ENCODE measurements around the gene WBP1L. TPM values are rescaled to one million over a fixed set of nuclear protein-coding genes. Genes with fewer than 3 reads are reported as not detected.
"Not testable (repeated sequence)": the region's sequence is repeated elsewhere in the genome, so short reads cannot be mapped to it uniquely, and the experiment has no call there.

The WBP1L gene
- total and polyA plus RNA-seq, 2 of the 13 experiments (the other 11 are each of a cell fraction or from before 2014, with no cell fraction given), result 8.3 to 12.3 TPM

- Histone ChIP-seq H3K4me2 (ENCODE audit: low read depth, low read length) (no peak overlapping the region), H3K9ac (ENCODE audit: insufficient read depth, low read depth, low read length) (no peak overlapping the region), H3K4me1 (ENCODE audit: insufficient read depth, low read length) (peaks cover 28% of the 10 kb centered on the region), H3K79me2 (ENCODE audit: insufficient read depth, low read length) (no peaks in the 10 kb centered on the region), H3K27ac (ENCODE audit: extremely low read length, insufficient read depth, low read length) (no peak overlapping the region), H3K4me3 (replicated peaks in 1 of 3; ENCODE audit: insufficient read depth in 1 of 3, low read depth in 2 of 3, low read length in 3 of 3) (no peak overlapping the region), H2AFZ (ENCODE audit: low read length) (no peak overlapping the region), H3K36me3 (replicated peaks in 1 of 2; ENCODE audit: control insufficient read depth in 1 of 2, insufficient read depth in 2 of 2, low read length in 2 of 2) (no peaks in the 10 kb centered on the region), H3K9me3 (ENCODE audit: low read length) (no peaks in the 10 kb centered on the region), H4K20me1 (ENCODE audit: insufficient read depth, low read length) (no peaks in the 10 kb centered on the region), H3K27me3 (ENCODE audit: control insufficient read depth in 1 of 2, insufficient read depth in 2 of 2, low read length in 2 of 2) (no peaks in the 10 kb centered on the region)
- BruUV-seq (replicated peaks), result no TSS peak
- 93% methylated on average over 6 of the region's 6 CpGs for WGBS (ENCODE audit: low lambda C conversion rate)
- DNase-seq (ENCODE audit: low spot score), result no peak
- intact Hi-C loops (cut with micrococcal nuclease; ENCODE audit: unreplicated experiment) (no loop called here), in situ Hi-C loops (cut with HindIII; ENCODE audit: extremely low pct_ligation_motif_present, low pct_unique_long_range_greater_than_20kb) (loop anchor here (10.0 kb wide), 1 partner anchor 74 kb away; the partner anchor contains the start of gene WBP1L)
- no peak for ATAC-seq
- no peak for TF ChIP-seq ONECUT2 (CRISPR knock-in tag; IDR thresholded peaks at IDR 0.05)
- no peak for TF ChIP-seq ZNF652 (CRISPR knock-in tag; IDR thresholded peaks at IDR 0.05; ENCODE audit: borderline replicate concordance, low read depth)
- no peak for TF ChIP-seq SYNCRIP (IDR thresholded peaks at IDR 0.05; ENCODE audit: insufficient read depth, low read depth, low read length)
- ChIA-PET CTCF (ENCODE audit: low intra/inter-chr PET ratio, low total read pairs) (no interaction called here), POLR2A (no interaction called here)
- no peak for FAIRE-seq
Observed at GRCh38 chr10:102819054-102819453, 75.3 kb downstream of the WBP1L start.

DNA sequence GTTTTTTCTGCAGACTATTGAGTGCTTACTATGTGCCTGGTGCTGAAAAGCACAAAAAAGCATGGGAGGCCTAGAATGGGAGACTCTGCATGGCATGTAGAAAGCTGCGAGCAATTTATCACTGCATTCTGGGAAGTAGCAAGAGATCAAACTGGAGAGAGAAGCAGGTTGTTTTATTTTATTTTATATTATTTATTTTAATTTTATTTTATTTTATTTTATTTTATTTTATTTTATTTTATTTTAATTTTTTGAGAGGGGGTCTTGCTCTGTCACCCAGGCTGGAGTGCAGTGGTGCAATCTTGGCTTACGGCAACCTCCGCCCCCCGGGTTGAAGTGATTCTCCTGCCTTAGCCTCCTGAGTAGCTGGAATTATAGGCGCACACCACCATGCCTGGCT, 76.3 kb downstream of the WBP1L start:
- WGBS (ENCODE audit: low lambda C conversion rate), result 94% methylated on average over 5 of the region's 5 CpGs
- in situ Hi-C loops (cut with HindIII; ENCODE audit: extremely low pct_ligation_motif_present, low pct_unique_long_range_greater_than_20kb); H3K79me2 ChIP-seq (ENCODE audit: insufficient read depth, low read length); H3K4me2 ChIP-seq (ENCODE audit: low read depth, low read length); FAIRE-seq; BruUV-seq (replicated peaks); H3K36me3 ChIP-seq (replicated peaks in 1 of 2; ENCODE audit: control insufficient read depth in 1 of 2, insufficient read depth in 2 of 2, low read length in 2 of 2); H3K9ac ChIP-seq (ENCODE audit: insufficient read depth, low read depth, low read length); ATAC-seq; H2AFZ ChIP-seq (ENCODE audit: low read length); H3K4me3 ChIP-seq (replicated peaks in 1 of 3; ENCODE audit: insufficient read depth in 1 of 3, low read depth in 2 of 3, low read length in 3 of 3); H3K27ac ChIP-seq (ENCODE audit: extremely low read length, insufficient read depth, low read length); POLR2A ChIA-PET; CTCF ChIA-PET (ENCODE audit: low intra/inter-chr PET ratio, low total read pairs); H4K20me1 ChIP-seq (ENCODE audit: insufficient read depth, low read length); DNase-seq (ENCODE audit: low spot score); H3K27me3 ChIP-seq (ENCODE audit: control insufficient read depth in 1 of 2, insufficient read depth in 2 of 2, low read length in 2 of 2); intact Hi-C loops (cut with micrococcal nuclease; ENCODE audit: unreplicated experiment); H3K9me3 ChIP-seq (ENCODE audit: low read length): not testable (repeated sequence)
- peaks cover 28% of the 10 kb centered on the region for H3K4me1 ChIP-seq (ENCODE audit: insufficient read depth, low read length)
